ENCODE measurements around the gene IGFALS. TPM values are rescaled to one million over a fixed set of nuclear protein-coding genes. Genes with fewer than 3 reads are reported as not detected.

Gene IGFALS
- total and polyA plus RNA-seq, 2 experiments from 2014 or later = 0.16 TPM; not detected in 1

GRCh38 chr16:1781254-1781653 lies 12.3 kb downstream of the IGFALS start:
- Mint-ChIP-seq H3K9me3 (peaks cover 7% of the 10 kb centered on the region; the same call in 1 of the 3 replicates), H3K27ac (peak overlapping the region; percentile 92; the same call in 1 of the 2 replicates), H3K27me3 (ENCODE audit: insufficient read depth, low read depth, poor library complexity) (peaks cover 37% of the 10 kb centered on the region), H3K36me3 (ENCODE audit: low read depth) (peaks cover 16% of the 10 kb centered on the region; the same call in 2 of the 3 replicates), H3K4me1 (peaks cover 5% of the 10 kb centered on the region), H3K4me3 (peak overlapping the region; percentile 86)
- no peak overlapping the region for H2AFZ ChIP-seq
- H3K9me2 ChIP-seq (ENCODE audit: insufficient read depth) = no peaks in the 10 kb centered on the region
- no peaks in the 10 kb centered on the region for H3K27me3 ChIP-seq (ENCODE audit: insufficient read depth)
- H3F3A ChIP-seq (replicated peaks; ENCODE audit: low read depth) = 0 out of 2 replicates have a peak, but pooled peaks cover 3% of the 10 kb centered on the region
- DNase-seq (ENCODE audit: low spot score) (no peak), ATAC-seq (no peak)
- H3K36me3 ChIP-seq (ENCODE audit: insufficient read depth) = no peaks in the 10 kb centered on the region
- peaks cover 32% of the 10 kb centered on the region for H3K79me2 ChIP-seq (replicated peaks; ENCODE audit: insufficient read depth)
- peaks cover 4% of the 10 kb centered on the region; the same call in 1 of the 2 replicates for H3K4me1 ChIP-seq (ENCODE audit: insufficient read depth)
- peak overlapping the region; percentile 98 for H3K4me3 ChIP-seq
- TF ChIP-seq JUNB (IDR thresholded peaks at IDR 0.05; ENCODE audit: unreplicated experiment) (no peak), POLR2AphosphoS5 (IDR thresholded peaks at IDR 0.05; ENCODE audit: low read depth) (peak; percentile 1; the same call in 1 of the 2 replicates)
- H3K27ac ChIP-seq (ENCODE audit: low read depth) = no peak overlapping the region
- peaks cover 27% of the 10 kb centered on the region for H4K20me1 ChIP-seq (replicated peaks; ENCODE audit: insufficient read depth)
- peak overlapping the region; percentile 95 for H3K4me2 ChIP-seq

- ATAC-seq (no peak), DNase-seq (ENCODE audit: low spot score) (no peak)
- Mint-ChIP-seq H3K27me3 (ENCODE audit: insufficient read depth, low read depth, poor library complexity) (peaks cover 35% of the 10 kb centered on the region), H3K36me3 (ENCODE audit: low read depth) (peaks cover 16% of the 10 kb centered on the region; the same call in 2 of the 3 replicates), H3K4me3 (peak overlapping the region; percentile 86), H3K27ac (no peak overlapping the region), H3K4me1 (peaks cover 5% of the 10 kb centered on the region), H3K9me3 (peaks cover 7% of the 10 kb centered on the region; the same call in 1 of the 3 replicates)
- Histone ChIP-seq H3K4me1 (ENCODE audit: insufficient read depth) (peaks cover 4% of the 10 kb centered on the region; the same call in 1 of the 2 replicates), H3F3A (replicated peaks; ENCODE audit: low read depth) (0 out of 2 replicates have a peak, but pooled peaks cover 3% of the 10 kb centered on the region), H3K4me2 (no peak overlapping the region), H3K27ac (ENCODE audit: low read depth) (no peak overlapping the region), H3K79me2 (replicated peaks; ENCODE audit: insufficient read depth) (peaks cover 26% of the 10 kb centered on the region), H3K4me3 (no peak overlapping the region), H3K27me3 (ENCODE audit: insufficient read depth) (no peaks in the 10 kb centered on the region), H3K9me2 (ENCODE audit: insufficient read depth) (no peaks in the 10 kb centered on the region), H3K36me3 (ENCODE audit: insufficient read depth) (no peaks in the 10 kb centered on the region), H4K20me1 (replicated peaks; ENCODE audit: insufficient read depth) (peaks cover 26% of the 10 kb centered on the region), H2AFZ (no peak overlapping the region)
- TF ChIP-seq EZH2 (IDR thresholded peaks at IDR 0.05; ENCODE audit: low read depth, unreplicated experiment) (no peak), ZNF331 (CRISPR knock-in tag; IDR thresholded peaks at IDR 0.05; ENCODE audit: low read depth) (no peak), CREB1 (CRISPR knock-in tag; IDR thresholded peaks at IDR 0.05; ENCODE audit: low read depth) (no peak), ETS1 (IDR thresholded peaks at IDR 0.05) (no peak), POLR2AphosphoS5 (IDR thresholded peaks at IDR 0.05; ENCODE audit: low read depth) (no peak), EZH2phosphoT487 (IDR thresholded peaks at IDR 0.05; ENCODE audit: unreplicated experiment) (no peak), JUNB (IDR thresholded peaks at IDR 0.05; ENCODE audit: unreplicated experiment) (no peak)
These were observed 12.8 kb downstream of the IGFALS start for GRCh38 chr16:1780677-1781072.

All from GM23338 (cell line).